Parathyroid adenoma (tissue), 2 donors: ENCODE results near the gene HS6ST2.

Experiments used
- H2AFZ ChIP-seq: fragments of 300-600 bp; sonication (generic); one replicate; pipeline ENCODE4 v1.7.0; 2017; ENCODE audit warnings: antibody characterized with exemption, mild to moderate bottlenecking
- H3K27ac ChIP-seq: fragments of 300-600 bp; sonication (generic); one replicate; pipeline ENCODE4 v1.7.0; 2017
- H3K27me3 ChIP-seq: fragments of 300-600 bp; sonication (generic); one replicate; pipeline ENCODE4 v1.7.0; 2017; ENCODE audit warnings: low read length; ENCODE audit not compliant: control insufficient read depth, insufficient read depth
- H3K36me3 ChIP-seq: fragments of 300-600 bp; sonication (generic); one replicate; pipeline ENCODE4 v1.7.0; 2017; ENCODE audit warnings: low read length; ENCODE audit not compliant: control insufficient read depth, insufficient read depth
- H3K4me1 ChIP-seq: fragments of 300-600 bp; sonication (generic); one replicate; pipeline ENCODE4 v1.7.0; 2017; ENCODE audit warnings: control low read depth
- H3K4me2 ChIP-seq: fragments of 300-600 bp; sonication (generic); one replicate; pipeline ENCODE4 v1.7.0; 2017; ENCODE audit warnings: low read length
- H3K4me3 ChIP-seq: fragments of 300-600 bp; sonication (generic); one replicate; pipeline ENCODE4 v1.7.0; 2017; ENCODE audit warnings: low read depth, low read length
- H3K79me2 ChIP-seq: fragments of 300-600 bp; sonication (generic); one replicate; pipeline ENCODE4 v1.7.0; 2017; ENCODE audit warnings: control low read depth
- H3K9ac ChIP-seq: fragments of 300-600 bp; sonication (generic); one replicate; pipeline ENCODE4 v1.7.0; 2017; ENCODE audit warnings: mild to moderate bottlenecking
- H3K9me3 ChIP-seq: fragments of 300-600 bp; sonication (generic); one replicate; pipeline ENCODE4 v1.7.0; 2017; ENCODE audit warnings: low read length; ENCODE audit not compliant: control insufficient read depth
- CTCF ChIP-seq: fragments of 300-600 bp; sonication (generic); IDR thresholded peaks from one replicate; pipeline ENCODE4 v1.7.0; 2017; ENCODE audit warnings: antibody characterized with exemption, mild to moderate bottlenecking
- donor health status: primary hyperparathyroidism.

Gene HS6ST2

GRCh38 chrX:132614297-132614696 is 344.1 kb downstream of the HS6ST2 start:
- Histone ChIP-seq H2AFZ (no peak overlapping the region), H3K27ac (no peak overlapping the region), H3K79me2 (no peaks in the 10 kb centered on the region), H3K9ac (no peak overlapping the region), H3K4me3 (no peak overlapping the region), H3K9me3 (no peaks in the 10 kb centered on the region), H3K4me1 (no peaks in the 10 kb centered on the region), H3K4me2 (no peak overlapping the region), H3K27me3 (no peaks in the 10 kb centered on the region), H3K36me3 (no peaks in the 10 kb centered on the region)
- TF ChIP-seq CTCF, result no peak

- H3K4me3 ChIP-seq, result no peak overlapping the region
- no peak overlapping the region for H3K27ac ChIP-seq
- no peak overlapping the region for H3K4me2 ChIP-seq
- no peaks in the 10 kb centered on the region for H3K36me3 ChIP-seq
- H3K79me2 ChIP-seq, result no peaks in the 10 kb centered on the region
- no peaks in the 10 kb centered on the region for H3K9me3 ChIP-seq
- H3K4me1 ChIP-seq, result no peaks in the 10 kb centered on the region
- TF ChIP-seq CTCF, result no peak
- H3K27me3 ChIP-seq, result no peaks in the 10 kb centered on the region
- H2AFZ ChIP-seq, result no peak overlapping the region
- H3K9ac ChIP-seq, result no peak overlapping the region
Measured at GRCh38 chrX:132613801-132614200, 344.6 kb downstream of the HS6ST2 start.

DNA sequence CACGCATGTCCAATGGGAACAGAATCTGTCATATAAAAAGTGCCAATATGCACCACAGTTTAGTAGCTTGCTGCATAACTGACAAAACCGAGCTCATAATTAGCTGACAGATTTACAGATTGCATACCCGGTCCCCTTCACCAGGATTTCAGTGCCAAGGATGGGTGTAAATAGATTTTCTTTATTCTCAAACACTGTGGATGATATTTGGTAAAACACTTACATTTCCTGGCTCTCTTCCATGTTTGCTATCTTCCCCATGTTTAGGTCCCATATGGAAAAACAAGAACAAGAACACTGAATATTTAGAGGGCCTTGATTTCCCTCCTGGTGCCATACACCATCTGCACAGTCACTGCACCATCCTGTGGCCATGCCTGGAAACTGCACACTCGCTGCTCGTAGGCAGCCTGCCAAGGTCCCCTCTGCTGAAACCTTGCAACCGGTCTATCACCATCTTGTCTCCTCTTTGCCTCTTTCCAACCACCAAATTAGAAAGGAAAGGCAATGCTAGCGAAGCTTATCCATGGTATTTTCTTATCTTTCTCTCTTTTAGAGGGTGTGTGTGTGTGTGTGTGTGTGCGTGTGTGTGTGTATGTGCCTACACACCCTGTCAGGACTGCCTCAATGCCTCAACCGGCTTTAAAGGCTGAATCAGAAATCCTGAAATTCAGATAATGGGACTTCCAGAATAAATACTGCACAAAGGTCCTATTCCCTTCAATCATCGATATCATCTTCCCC is 345.4 kb downstream of the HS6ST2 start:
- no peak overlapping the region for H3K27ac ChIP-seq
- H2AFZ ChIP-seq, result no peak overlapping the region
- H3K27me3 ChIP-seq, result no peaks in the 10 kb centered on the region
- no peak overlapping the region for H3K9ac ChIP-seq
- H3K4me2 ChIP-seq, result no peak overlapping the region
- H3K79me2 ChIP-seq, result no peaks in the 10 kb centered on the region
- no peaks in the 10 kb centered on the region for H3K36me3 ChIP-seq
- no peaks in the 10 kb centered on the region for H3K4me1 ChIP-seq
- no peak overlapping the region for H3K4me3 ChIP-seq
- no peaks in the 10 kb centered on the region for H3K9me3 ChIP-seq
- TF ChIP-seq CTCF, result peak; percentile 29

GRCh38 chrX:132610536-132610935 is 347.9 kb downstream of the HS6ST2 start:
- Histone ChIP-seq H3K9ac (no peak overlapping the region), H3K27me3 (no peaks in the 10 kb centered on the region), H3K4me3 (no peak overlapping the region), H3K36me3 (no peaks in the 10 kb centered on the region), H3K79me2 (no peaks in the 10 kb centered on the region), H3K9me3 (no peaks in the 10 kb centered on the region), H2AFZ (no peak overlapping the region), H3K4me1 (no peaks in the 10 kb centered on the region), H3K4me2 (no peak overlapping the region), H3K27ac (no peak overlapping the region)
- no peak for TF ChIP-seq CTCF

GRCh38 chrX:132609362-132609848 is 349.0 kb downstream of the HS6ST2 start:
- no peaks in the 10 kb centered on the region for H3K79me2 ChIP-seq
- no peaks in the 10 kb centered on the region for H3K36me3 ChIP-seq
- no peak for TF ChIP-seq CTCF

More at GRCh38 chrX:132609362-132609848, 349.0 kb downstream of the HS6ST2 start:
- no peak overlapping the region for H3K4me2 ChIP-seq
- no peak overlapping the region for H3K4me3 ChIP-seq
- H3K9ac ChIP-seq, result no peak overlapping the region
- no peaks in the 10 kb centered on the region for H3K4me1 ChIP-seq
- no peaks in the 10 kb centered on the region for H3K27me3 ChIP-seq
- no peak overlapping the region for H2AFZ ChIP-seq
- no peak overlapping the region for H3K27ac ChIP-seq
- H3K9me3 ChIP-seq, result no peaks in the 10 kb centered on the region
